Measurements from ENCODE around the gene TENM3. TPM values are rescaled to one million over a fixed set of nuclear protein-coding genes. Genes with fewer than 3 reads are reported as not detected.

TENM3 gene
- total RNA-seq, 1 experiment from 2014 or later: 0.87 TPM

DNA sequence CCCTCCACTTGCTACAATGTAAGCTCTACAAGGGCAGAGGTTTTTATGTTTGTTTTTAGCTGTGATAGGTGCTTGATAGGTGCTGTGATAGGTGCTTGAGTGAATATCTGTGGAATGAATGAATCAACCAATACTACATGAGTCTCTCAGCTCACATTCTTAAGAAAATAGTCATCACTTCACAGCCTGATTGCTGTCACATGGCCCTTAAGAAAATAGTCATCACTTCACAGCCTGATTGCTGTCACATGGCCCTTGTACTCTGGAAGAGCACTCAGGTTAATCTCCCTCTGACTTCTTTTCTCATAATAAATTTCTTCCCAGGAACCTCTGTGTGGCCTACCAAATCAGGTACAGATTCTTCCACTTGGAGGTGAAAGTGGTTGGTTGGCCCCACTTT is 335.2 kb downstream of the TENM3 start:
- Histone ChIP-seq H3K9me3 (ENCODE audit: low read length) (no peaks in the 10 kb centered on the region), H3K4me1 (ENCODE audit: insufficient read depth, low read length) (peaks cover 4% of the 10 kb centered on the region; the same call in 1 of the 2 replicates), H3K9me2 (replicated peaks; ENCODE audit: low read length) (no peaks in the 10 kb centered on the region), H4K20me1 (ENCODE audit: low read length) (no peaks in the 10 kb centered on the region), H3K4me3 (ENCODE audit: low read length) (no peak overlapping the region), H2AFZ (ENCODE audit: low read length) (no peak overlapping the region), H3K4me2 (ENCODE audit: low read length) (no peak overlapping the region), H3K79me2 (ENCODE audit: low read length) (no peaks in the 10 kb centered on the region), H3K27ac (ENCODE audit: low read length) (no peak overlapping the region), H3K36me3 (ENCODE audit: low read depth, low read length) (no peaks in the 10 kb centered on the region), H3K9ac (ENCODE audit: low read length) (no peak overlapping the region), H3F3A (ENCODE audit: low read length, unreplicated experiment) (no peaks in the 10 kb centered on the region), H3K27me3 (ENCODE audit: low read length) (no peaks in the 10 kb centered on the region)
- no TSS peak for BruUV-seq (replicated peaks)
- POLR2A ChIA-PET (ENCODE audit: unreplicated experiment): interaction anchor here (0.6 kb wide), 1 partner anchor 42 kb away, joined by 4 read pairs; no protein-coding TSS in a partner anchor
- intact Hi-C loops (cut with micrococcal nuclease): no loop called here
- TF ChIP-seq, protein P1, sequence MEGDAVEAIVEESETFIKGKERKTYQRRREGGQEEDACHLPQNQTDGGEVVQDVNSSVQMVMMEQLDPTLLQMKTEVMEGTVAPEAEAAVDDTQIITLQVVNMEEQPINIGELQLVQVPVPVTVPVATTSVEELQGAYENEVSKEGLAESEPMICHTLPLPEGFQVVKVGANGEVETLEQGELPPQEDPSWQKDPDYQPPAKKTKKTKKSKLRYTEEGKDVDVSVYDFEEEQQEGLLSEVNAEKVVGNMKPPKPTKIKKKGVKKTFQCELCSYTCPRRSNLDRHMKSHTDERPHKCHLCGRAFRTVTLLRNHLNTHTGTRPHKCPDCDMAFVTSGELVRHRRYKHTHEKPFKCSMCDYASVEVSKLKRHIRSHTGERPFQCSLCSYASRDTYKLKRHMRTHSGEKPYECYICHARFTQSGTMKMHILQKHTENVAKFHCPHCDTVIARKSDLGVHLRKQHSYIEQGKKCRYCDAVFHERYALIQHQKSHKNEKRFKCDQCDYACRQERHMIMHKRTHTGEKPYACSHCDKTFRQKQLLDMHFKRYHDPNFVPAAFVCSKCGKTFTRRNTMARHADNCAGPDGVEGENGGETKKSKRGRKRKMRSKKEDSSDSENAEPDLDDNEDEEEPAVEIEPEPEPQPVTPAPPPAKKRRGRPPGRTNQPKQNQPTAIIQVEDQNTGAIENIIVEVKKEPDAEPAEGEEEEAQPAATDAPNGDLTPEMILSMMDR (conservative IDR thresholded peaks at IDR 0.05; ENCODE audit: low read depth, low read length): no peak
- no peak for TF ChIP-seq EZH2phosphoT487 (IDR thresholded peaks at IDR 0.05; ENCODE audit: borderline replicate concordance, low read length)
- no peak for TF ChIP-seq EZH2 (IDR thresholded peaks at IDR 0.05; ENCODE audit: low read length, unreplicated experiment)
- ATAC-seq (peak; percentile 94), DNase-seq (peak; percentile 61)
- CTCF ChIA-PET: no interaction called here

DNA sequence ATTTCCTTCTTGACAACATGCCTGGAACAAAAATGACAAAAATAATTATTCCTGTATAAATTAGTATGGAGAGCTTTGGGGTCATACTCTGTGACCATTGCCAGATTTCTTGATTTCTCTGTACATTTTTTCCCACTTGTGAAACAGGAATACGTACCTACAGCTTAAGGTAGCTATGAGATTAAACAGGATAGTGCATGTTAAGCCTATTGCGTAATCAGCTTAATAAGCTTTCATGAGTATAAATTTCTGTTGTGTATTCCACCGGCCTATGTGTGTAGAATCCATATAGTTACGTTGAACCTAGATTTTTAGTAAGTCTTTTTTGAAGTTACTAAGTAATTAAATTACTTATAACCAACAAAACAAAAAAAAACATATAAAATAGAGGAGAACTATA is 339.0 kb downstream of the TENM3 start:
- H3K9me3 ChIP-seq (ENCODE audit: low read length): no peaks in the 10 kb centered on the region
- H3K36me3 ChIP-seq (ENCODE audit: low read depth, low read length): no peaks in the 10 kb centered on the region
- H3K4me3 ChIP-seq (ENCODE audit: low read length): no peak overlapping the region
- no peak overlapping the region for H3K27ac ChIP-seq (ENCODE audit: low read length)
- H2AFZ ChIP-seq (ENCODE audit: low read length): no peak overlapping the region
- no peaks in the 10 kb centered on the region for H3F3A ChIP-seq (ENCODE audit: low read length, unreplicated experiment)
- BruUV-seq (replicated peaks): no TSS peak
- peaks cover 4% of the 10 kb centered on the region; the same call in 1 of the 2 replicates for H3K4me1 ChIP-seq (ENCODE audit: insufficient read depth, low read length)
- CTCF ChIA-PET: no interaction called here
- H3K79me2 ChIP-seq (ENCODE audit: low read length): no peaks in the 10 kb centered on the region
- no peaks in the 10 kb centered on the region for H4K20me1 ChIP-seq (ENCODE audit: low read length)
- H3K4me2 ChIP-seq (ENCODE audit: low read length): no peak overlapping the region
- H3K9ac ChIP-seq (ENCODE audit: low read length): no peak overlapping the region
- DNase-seq: no peak
- H3K9me2 ChIP-seq (replicated peaks; ENCODE audit: low read length): no peaks in the 10 kb centered on the region
- POLR2A ChIA-PET (ENCODE audit: unreplicated experiment): no interaction called here
- intact Hi-C loops (cut with micrococcal nuclease): no loop called here
- no peaks in the 10 kb centered on the region for H3K27me3 ChIP-seq (ENCODE audit: low read length)
- TF ChIP-seq EZH2phosphoT487 (IDR thresholded peaks at IDR 0.05; ENCODE audit: borderline replicate concordance, low read length): no peak
- no peak for TF ChIP-seq EZH2 (IDR thresholded peaks at IDR 0.05; ENCODE audit: low read length, unreplicated experiment)
- TF ChIP-seq, protein P1 (conservative IDR thresholded peaks at IDR 0.05; ENCODE audit: low read depth, low read length): no peak
- no peak for ATAC-seq

DNA sequence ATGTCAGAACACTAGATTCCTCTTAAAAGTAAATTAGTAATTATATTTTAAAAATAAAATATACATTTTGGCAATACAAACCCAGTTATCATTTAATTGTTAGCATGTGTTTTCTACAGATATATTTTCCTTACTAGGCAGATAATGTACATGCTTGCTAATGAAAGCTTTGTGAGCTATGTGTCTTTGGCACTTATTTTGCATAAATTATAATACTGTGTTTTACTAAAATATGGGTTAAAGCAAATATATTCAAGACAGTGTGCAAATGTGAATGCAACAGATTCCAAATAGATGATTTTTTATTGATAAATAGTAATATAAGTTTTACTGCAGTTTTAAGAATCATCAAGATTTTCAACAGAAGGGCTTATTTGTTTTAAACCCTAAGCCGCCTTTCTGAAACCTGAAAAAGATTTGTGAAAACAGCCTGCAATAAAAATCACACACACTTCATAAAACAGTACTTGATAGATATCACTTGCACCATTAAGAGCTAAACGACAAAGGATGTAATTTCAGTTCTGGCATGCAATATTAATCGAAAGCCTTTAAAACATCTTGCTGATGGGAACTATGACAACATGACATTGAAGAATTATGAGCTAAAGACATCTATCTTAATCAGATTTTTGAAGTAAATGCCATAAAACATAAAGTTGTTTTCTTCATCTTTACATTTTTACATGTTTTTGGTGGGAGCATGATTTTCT is 340.7 kb downstream of the TENM3 start:
- ChIA-PET POLR2A (ENCODE audit: unreplicated experiment) (no interaction called here), CTCF (no interaction called here)
- Histone ChIP-seq H3K9me2 (replicated peaks; ENCODE audit: low read length) (no peaks in the 10 kb centered on the region), H3K9me3 (ENCODE audit: low read length) (no peaks in the 10 kb centered on the region), H3K79me2 (ENCODE audit: low read length) (no peaks in the 10 kb centered on the region), H3K4me2 (ENCODE audit: low read length) (no peak overlapping the region), H3F3A (ENCODE audit: low read length, unreplicated experiment) (no peaks in the 10 kb centered on the region), H4K20me1 (ENCODE audit: low read length) (no peaks in the 10 kb centered on the region), H3K27me3 (ENCODE audit: low read length) (no peaks in the 10 kb centered on the region), H3K36me3 (ENCODE audit: low read depth, low read length) (no peaks in the 10 kb centered on the region), H3K9ac (ENCODE audit: low read length) (no peak overlapping the region), H3K4me1 (ENCODE audit: insufficient read depth, low read length) (no peaks in the 10 kb centered on the region), H3K27ac (ENCODE audit: low read length) (no peak overlapping the region), H3K4me3 (ENCODE audit: low read length) (no peak overlapping the region), H2AFZ (ENCODE audit: low read length) (no peak overlapping the region)
- ATAC-seq (no peak), DNase-seq (no peak)
- intact Hi-C loops (cut with micrococcal nuclease): no loop called here
- no TSS peak for BruUV-seq (replicated peaks)
- TF ChIP-seq, protein P1 (conservative IDR thresholded peaks at IDR 0.05; ENCODE audit: low read depth, low read length): no peak
- TF ChIP-seq EZH2 (IDR thresholded peaks at IDR 0.05; ENCODE audit: low read length, unreplicated experiment) (no peak), EZH2phosphoT487 (IDR thresholded peaks at IDR 0.05; ENCODE audit: borderline replicate concordance, low read length) (no peak)
